Measurements from ENCODE around the gene PPP6R1. TPM values are rescaled to one million over a fixed set of nuclear protein-coding genes. Genes with fewer than 3 reads are reported as not detected.

The PPP6R1 gene
- total RNA-seq, 2 donors from 2014 or later = 49.5 to 112 TPM

- intact Hi-C loops (cut with DNase I) = no loop called here
- H3K36me3 ChIP-seq = peaks cover 14 to 25% of the 10 kb centered on the region in 2 donors
- H3K4me3 ChIP-seq = no peak overlapping the region
- no peaks in the 10 kb centered on the region for H3K9me3 ChIP-seq
- no peaks in the 10 kb centered on the region for H3K27me3 ChIP-seq (replicated peaks; ENCODE audit: insufficient read depth)
- 92% methylated on average over 18 of the region's 18 CpGs for WGBS
- DNase-seq (ENCODE audit: low spot score) = no peak
- TF ChIP-seq POLR2A (IDR thresholded peaks at IDR 0.05) (no peak), CTCF (IDR thresholded peaks at IDR 0.05) (no peak), POLR2AphosphoS5 (IDR thresholded peaks at IDR 0.05) (no peak)
- no peaks in the 10 kb centered on the region for H3K4me1 ChIP-seq (replicated peaks)
- no peak overlapping the region for H3K27ac ChIP-seq
These were observed 29.6 kb downstream of the PPP6R1 start for GRCh38 chr19:55229145-55229788.

- Histone ChIP-seq H3K27ac (no peak within 1 kb of the TSS), H3K36me3 (peaks cover 14 to 25% of the 10 kb centered on the region in 2 donors), H3K4me1 (replicated peaks) (no peaks in the 10 kb centered on the region), H3K4me3 (no peak within 1 kb of the TSS), H3K9me3 (no peaks in the 10 kb centered on the region), H3K27me3 (replicated peaks; ENCODE audit: insufficient read depth) (no peaks in the 10 kb centered on the region)
- no peak for DNase-seq (ENCODE audit: low spot score)
- TF ChIP-seq CTCF (IDR thresholded peaks at IDR 0.05) (no peak), POLR2A (IDR thresholded peaks at IDR 0.05) (no peak), POLR2AphosphoS5 (IDR thresholded peaks at IDR 0.05) (no peak)
- 80% methylated on average over 12 of the region's 12 CpGs for WGBS
- intact Hi-C loops (cut with DNase I) = no loop called here
These were observed 30.3 kb downstream of the PPP6R1 start, which contains the start of gene TMEM86B for GRCh38 chr19:55228403-55229031. TSS of gene TMEM86B (minus strand) at chr19:55228763. CDS start at chr19:55228741, 22 bp downstream.

- DNase-seq (ENCODE audit: low spot score) = no peak
- no peak overlapping the region for H3K27ac ChIP-seq
- intact Hi-C loops (cut with DNase I) = no loop called here
- peaks cover 14 to 25% of the 10 kb centered on the region in 2 donors for H3K36me3 ChIP-seq
- no peak overlapping the region for H3K4me3 ChIP-seq
- no peaks in the 10 kb centered on the region for H3K27me3 ChIP-seq (replicated peaks; ENCODE audit: insufficient read depth)
- no peaks in the 10 kb centered on the region for H3K4me1 ChIP-seq (replicated peaks)
- no peaks in the 10 kb centered on the region for H3K9me3 ChIP-seq
- no peak for TF ChIP-seq POLR2A (IDR thresholded peaks at IDR 0.05)
- no peak for TF ChIP-seq POLR2AphosphoS5 (IDR thresholded peaks at IDR 0.05)
- no peak for TF ChIP-seq CTCF (IDR thresholded peaks at IDR 0.05)
- 64% methylated on average over 16 of the region's 17 CpGs for WGBS
These were observed 30.8 kb downstream of the PPP6R1 start for GRCh38 chr19:55228015-55228391.

DNA sequence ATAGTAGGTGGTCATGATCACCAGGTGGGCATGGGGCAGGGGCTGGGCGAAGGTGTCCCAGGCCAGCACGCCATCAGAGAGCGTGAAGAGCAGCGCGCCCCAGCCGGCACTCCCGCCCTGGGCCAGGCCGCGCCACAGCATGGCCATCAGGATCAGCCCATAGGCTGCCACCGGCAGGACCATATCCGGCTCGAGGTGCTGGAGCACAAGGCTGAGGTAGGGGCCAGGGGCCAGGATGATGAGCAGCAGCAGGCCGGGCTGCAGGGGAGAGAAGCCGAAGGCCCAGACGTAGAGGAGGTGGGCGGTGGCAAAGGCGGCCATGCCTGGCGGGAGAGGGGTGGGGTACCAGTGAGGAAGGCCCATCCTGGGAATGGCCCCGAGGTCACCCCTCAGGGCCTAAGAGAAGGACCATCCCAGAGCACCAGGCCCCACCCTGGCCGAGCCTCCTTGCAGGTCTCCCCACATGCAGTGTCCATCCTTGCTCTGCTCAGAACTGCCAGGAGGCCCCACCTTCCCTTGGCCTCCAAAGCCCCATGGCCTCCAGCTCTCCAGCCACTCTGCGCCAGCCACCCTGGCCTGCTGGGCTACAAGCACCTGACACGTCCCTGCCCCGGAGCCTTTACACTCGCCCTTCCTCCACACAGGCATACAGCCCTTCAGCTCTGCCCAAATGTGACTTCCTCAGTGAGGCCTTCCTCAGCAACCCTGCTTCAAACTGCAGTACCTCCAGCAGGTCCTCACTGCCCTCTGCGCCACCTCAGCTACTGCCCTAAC lies 31.4 kb downstream of the PPP6R1 start:
- H3K36me3 ChIP-seq = peaks cover 14 to 23% of the 10 kb centered on the region in 2 donors
- TF ChIP-seq POLR2A (IDR thresholded peaks at IDR 0.05) (no peak), POLR2AphosphoS5 (IDR thresholded peaks at IDR 0.05) (no peak), CTCF (IDR thresholded peaks at IDR 0.05) (no peak)
- no peaks in the 10 kb centered on the region for H3K27me3 ChIP-seq (replicated peaks; ENCODE audit: insufficient read depth)
- 87% methylated on average over 25 of the region's 25 CpGs for WGBS
- H3K4me1 ChIP-seq (replicated peaks) = no peaks in the 10 kb centered on the region
- no peak overlapping the region for H3K27ac ChIP-seq
- H3K4me3 ChIP-seq = no peak overlapping the region
- no peak for DNase-seq (ENCODE audit: low spot score)
- intact Hi-C loops (cut with DNase I) = no loop called here
- H3K9me3 ChIP-seq = no peaks in the 10 kb centered on the region
